Measurements from ENCODE around the gene PLSCR2.
"Not testable (repeated sequence)": the region's sequence is repeated elsewhere in the genome, so short reads cannot be mapped to it uniquely, and the experiment has no call there.

PLSCR2 gene

DNA sequence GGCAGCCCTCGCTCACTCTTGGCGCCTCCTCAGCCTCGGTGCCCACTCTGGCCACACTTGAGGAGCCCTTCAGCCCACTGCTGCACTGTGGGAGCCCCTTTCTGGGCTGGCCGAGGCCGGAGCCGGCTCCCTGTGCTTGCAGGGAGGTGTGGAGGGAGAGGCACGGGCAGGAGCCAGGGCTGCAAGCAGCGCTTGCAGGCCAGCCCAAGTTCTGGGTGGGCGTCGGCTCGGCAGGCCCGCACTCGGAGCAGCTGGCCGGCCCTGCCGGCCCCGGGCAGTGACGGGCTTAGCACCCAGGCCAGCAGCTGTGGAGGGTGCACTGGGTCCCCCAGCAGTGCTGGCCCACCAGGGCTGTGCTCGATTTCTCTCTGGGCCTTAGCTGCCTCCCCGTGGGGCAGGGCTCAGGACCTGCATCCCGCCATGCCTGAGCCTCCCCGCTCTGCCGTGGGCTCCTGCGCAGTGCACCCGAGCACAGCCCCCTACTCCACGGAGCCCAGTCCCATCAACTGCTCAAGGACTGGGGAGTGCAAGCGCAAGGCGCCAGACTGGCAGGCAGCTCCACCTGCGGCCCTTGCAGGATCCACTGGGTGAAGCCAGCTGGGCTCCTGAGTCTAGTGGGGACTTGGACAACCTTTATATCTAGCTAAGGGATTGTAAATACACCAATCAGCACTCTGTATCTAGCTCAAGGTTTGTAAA, 27.9 kb upstream of the PLSCR2 start:
- DNase-seq, H3K27ac Mint-ChIP-seq, H3K27me3 Mint-ChIP-seq, ATAC-seq: not testable (repeated sequence)
- peak overlapping the region in 1 of 2 donors; percentile 73 for H3K4me3 Mint-ChIP-seq
- peaks cover 4 to 22% of the 10 kb centered on the region in 2 donors for H3K9me3 Mint-ChIP-seq
- peaks cover 35% of the 10 kb centered on the region for H3K4me1 Mint-ChIP-seq

- Mint-ChIP-seq H3K4me1 (peaks cover 31% of the 10 kb centered on the region), H3K27me3 (peaks cover 6% of the 10 kb centered on the region), H3K27ac (no peak overlapping the region), H3K9me3 (peaks cover 8 to 27% of the 10 kb centered on the region in 2 donors), H3K4me3 (no peak overlapping the region)
- ATAC-seq (no peak), DNase-seq (no peak)
Observed at GRCh38 chr3:146496726-146497125, 27.4 kb upstream of the PLSCR2 start.

GRCh38 chr3:146496251-146496650, 26.9 kb upstream of the PLSCR2 start:
- ATAC-seq, result no peak
- H3K4me3 Mint-ChIP-seq, result no peak overlapping the region
- H3K9me3 Mint-ChIP-seq, result peaks cover 9 to 30% of the 10 kb centered on the region in 2 donors
- H3K27me3 Mint-ChIP-seq, result peaks cover 6% of the 10 kb centered on the region
- peaks cover 26% of the 10 kb centered on the region for H3K4me1 Mint-ChIP-seq
- no peak for DNase-seq
- no peak overlapping the region for H3K27ac Mint-ChIP-seq

GRCh38 chr3:146493761-146494160, 24.4 kb upstream of the PLSCR2 start:
- DNase-seq, result no peak
- ATAC-seq, result no peak
- Mint-ChIP-seq H3K27me3 (peaks cover 6% of the 10 kb centered on the region), H3K4me1 (peaks cover 26% of the 10 kb centered on the region), H3K4me3 (no peak overlapping the region), H3K27ac (no peak overlapping the region), H3K9me3 (peaks cover 29 to 40% of the 10 kb centered on the region in 2 donors)

- H3K4me3 Mint-ChIP-seq, result no peak overlapping the region
- peaks cover 22% of the 10 kb centered on the region for H3K4me1 Mint-ChIP-seq
- no peak for DNase-seq
- no peak for ATAC-seq
- H3K27ac Mint-ChIP-seq, result no peak overlapping the region
- H3K9me3 Mint-ChIP-seq, result peaks cover 29 to 40% of the 10 kb centered on the region in 2 donors
- H3K27me3 Mint-ChIP-seq, result peaks cover 6% of the 10 kb centered on the region
Observed at GRCh38 chr3:146493221-146493620, 23.9 kb upstream of the PLSCR2 start.

- Mint-ChIP-seq H3K27ac (no peak overlapping the region), H3K4me3 (no peak overlapping the region), H3K4me1 (peaks cover 4% of the 10 kb centered on the region), H3K9me3 (peaks cover 31 to 37% of the 10 kb centered on the region in 2 donors), H3K27me3 (peaks cover 7% of the 10 kb centered on the region)
- DNase-seq (no peak), ATAC-seq (no peak)
Observed at GRCh38 chr3:146491303-146491702, 21.9 kb upstream of the PLSCR2 start.

- no peaks in the 10 kb centered on the region for H3K4me1 Mint-ChIP-seq
- peaks cover 31 to 34% of the 10 kb centered on the region in 2 donors for H3K9me3 Mint-ChIP-seq
- H3K4me3 Mint-ChIP-seq, result no peak overlapping the region
- no peak overlapping the region for H3K27ac Mint-ChIP-seq
- ATAC-seq (no peak), DNase-seq (no peak)
- H3K27me3 Mint-ChIP-seq, result peaks cover 30% of the 10 kb centered on the region
Observed at GRCh38 chr3:146485297-146485696, 15.9 kb upstream of the PLSCR2 start.

DNA sequence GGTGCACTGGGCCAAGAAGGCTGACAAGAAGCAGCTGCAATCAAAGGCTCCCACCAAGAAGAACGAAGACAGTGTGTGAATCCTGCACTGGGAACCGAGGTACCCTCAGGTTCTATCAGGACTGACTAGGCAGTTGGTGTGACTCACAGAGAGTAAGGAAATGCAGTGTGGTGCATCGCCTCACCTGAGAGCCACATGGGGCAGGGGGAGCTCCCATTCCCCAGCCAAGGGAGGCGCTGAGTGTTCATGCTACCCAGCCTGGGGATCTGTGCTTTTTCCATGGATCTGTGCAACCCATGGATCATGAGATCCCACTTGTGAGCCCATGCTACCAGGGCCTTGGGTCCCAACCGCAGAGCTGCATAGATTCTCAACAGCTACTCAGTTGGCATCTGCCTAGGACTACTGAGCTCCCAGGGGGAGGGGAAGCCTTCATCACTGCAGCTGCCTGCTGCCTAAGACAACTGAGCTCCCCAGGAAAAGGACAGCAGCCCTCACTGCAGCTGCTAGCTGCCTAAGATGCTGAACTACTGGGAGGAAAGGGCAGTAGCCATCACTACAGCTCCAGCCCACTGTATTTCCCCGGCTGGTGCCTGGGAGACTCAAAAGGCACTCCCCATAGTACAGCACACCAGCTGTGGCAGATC, 6.9 kb upstream of the PLSCR2 start:
- no peaks in the 10 kb centered on the region for H3K4me1 Mint-ChIP-seq
- peaks cover 43% of the 10 kb centered on the region for H3K27me3 Mint-ChIP-seq
- no peak overlapping the region for H3K27ac Mint-ChIP-seq
- H3K9me3 Mint-ChIP-seq, result peaks cover 14 to 24% of the 10 kb centered on the region in 2 donors
- H3K4me3 Mint-ChIP-seq, result no peak overlapping the region
- DNase-seq, result no peak
- ATAC-seq, result no peak

DNA sequence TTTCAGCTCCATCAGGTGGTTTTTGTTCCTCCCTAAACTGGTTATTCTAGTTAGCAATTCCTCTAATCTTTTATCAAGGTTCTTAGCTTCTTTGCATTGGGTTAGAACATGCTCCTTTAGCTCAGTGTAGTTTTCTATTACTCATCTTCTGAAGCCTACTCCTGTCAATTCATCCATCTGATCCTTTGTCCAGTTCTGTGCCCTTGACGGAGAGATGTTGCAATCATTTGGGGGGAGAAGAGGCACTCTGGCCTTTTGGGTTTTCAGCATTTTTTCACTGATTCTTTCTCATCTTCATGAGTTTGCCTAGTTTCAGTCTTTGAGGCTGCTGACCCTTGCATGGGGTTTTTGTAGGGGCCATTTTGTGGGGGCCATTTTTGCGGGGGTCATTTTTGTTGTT, 5.6 kb upstream of the PLSCR2 start:
- peaks cover 10 to 19% of the 10 kb centered on the region in 2 donors for H3K9me3 Mint-ChIP-seq
- peaks cover 38% of the 10 kb centered on the region for H3K27me3 Mint-ChIP-seq
- not testable (repeated sequence) for H3K27ac Mint-ChIP-seq, H3K4me1 Mint-ChIP-seq, H3K4me3 Mint-ChIP-seq, ATAC-seq, DNase-seq

DNA sequence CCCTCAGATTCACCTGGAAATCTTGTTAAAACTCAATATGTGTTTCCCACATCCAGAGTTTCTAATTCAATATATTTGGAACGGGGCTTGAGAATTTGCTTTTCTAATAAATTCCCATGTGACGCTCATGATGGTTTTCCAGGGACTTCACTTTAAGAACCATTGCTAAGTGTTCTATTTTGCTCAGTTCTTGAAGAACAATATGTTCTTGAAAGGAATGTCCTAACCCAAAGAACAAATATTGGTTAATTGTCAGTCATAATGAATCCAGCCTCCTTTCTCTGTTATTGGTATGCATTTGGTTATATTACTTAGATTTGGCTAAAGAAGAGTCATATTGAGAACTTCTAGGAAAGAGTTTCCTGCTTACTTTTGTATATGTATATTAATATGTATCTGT, 4.4 kb upstream of the PLSCR2 start:
- DNase-seq, result no peak
- H3K9me3 Mint-ChIP-seq, result peaks cover 0 to 8% of the 10 kb centered on the region in 2 donors
- H3K4me1 Mint-ChIP-seq, result peaks cover 11% of the 10 kb centered on the region
- no peak for ATAC-seq
- no peak overlapping the region for H3K27ac Mint-ChIP-seq
- no peak overlapping the region for H3K4me3 Mint-ChIP-seq
- peaks cover 26% of the 10 kb centered on the region for H3K27me3 Mint-ChIP-seq

DNA sequence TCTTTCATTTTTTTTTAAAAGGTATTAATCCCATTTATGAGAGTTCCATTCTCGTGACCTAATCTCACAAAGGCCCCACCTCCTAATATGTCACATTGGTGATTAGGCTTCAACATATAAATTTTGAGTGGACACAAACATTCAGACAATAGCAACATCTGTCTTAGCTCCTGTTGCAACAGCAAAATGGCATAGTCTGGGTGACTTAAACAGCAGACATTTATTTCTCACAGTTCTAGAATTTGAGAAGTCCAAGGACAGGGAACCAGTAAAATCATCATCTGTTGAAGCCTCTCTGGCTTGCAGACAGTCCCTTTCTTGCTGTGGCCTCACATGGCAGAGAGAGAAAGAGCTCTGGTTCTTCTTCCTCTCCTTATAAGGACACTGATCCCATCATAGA, 3.2 kb upstream of the PLSCR2 start:
- Mint-ChIP-seq H3K4me3 (no peak overlapping the region), H3K27me3 (peaks cover 16% of the 10 kb centered on the region), H3K27ac (no peak overlapping the region), H3K9me3 (no peaks in the 10 kb centered on the region), H3K4me1 (peaks cover 11% of the 10 kb centered on the region)
- ATAC-seq (no peak), DNase-seq (no peak)

DNA sequence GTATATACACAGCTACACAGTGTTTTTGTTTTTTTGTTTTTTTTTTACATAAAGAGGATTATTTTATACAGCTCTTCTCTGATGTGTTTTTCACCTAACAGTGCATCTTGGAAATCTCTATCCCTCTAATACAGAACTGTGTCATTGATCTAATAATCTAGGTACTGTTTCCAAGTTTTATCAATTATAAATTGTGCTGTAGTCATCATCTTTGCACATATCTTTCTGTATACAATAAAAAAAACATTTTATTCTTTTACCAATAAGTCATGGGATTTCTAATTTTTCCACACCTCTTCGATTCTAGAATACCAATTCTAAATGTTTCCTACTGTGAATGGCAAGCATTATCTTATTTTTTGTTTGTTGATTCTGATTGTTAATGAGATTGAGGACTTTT, 1.7 kb upstream of the PLSCR2 start:
- no peak for ATAC-seq
- no peak for DNase-seq
- no peak overlapping the region for H3K27ac Mint-ChIP-seq
- H3K9me3 Mint-ChIP-seq, result no peaks in the 10 kb centered on the region
- H3K4me3 Mint-ChIP-seq, result no peak overlapping the region
- H3K27me3 Mint-ChIP-seq, result peaks cover 15% of the 10 kb centered on the region
- peaks cover 14% of the 10 kb centered on the region for H3K4me1 Mint-ChIP-seq

GRCh38 chr3:146470425-146470990, 1.1 kb upstream of the PLSCR2 start:
- ATAC-seq, result no peak
- Mint-ChIP-seq H3K4me3 (peak overlapping the region; percentile 77 to 87), H3K27ac (no peak overlapping the region), H3K9me3 (no peaks in the 10 kb centered on the region), H3K27me3 (peaks cover 15% of the 10 kb centered on the region), H3K4me1 (peaks cover 19% of the 10 kb centered on the region)
- DNase-seq, result no peak

- peaks cover 36% of the 10 kb centered on the region for H3K4me1 Mint-ChIP-seq
- H3K27ac Mint-ChIP-seq, result no peak overlapping the region
- H3K9me3 Mint-ChIP-seq, result peaks cover 0 to under 1% of the 10 kb centered on the region in 2 donors
- peaks cover under 1% of the 10 kb centered on the region for H3K27me3 Mint-ChIP-seq
- peak overlapping the region; percentile 77 to 87 for H3K4me3 Mint-ChIP-seq
- peak; percentile 2 for ATAC-seq
- no peak for DNase-seq
Observed at GRCh38 chr3:146468671-146469149, 651 bp downstream of the PLSCR2 start.

GRCh38 chr3:146468234-146468633, 1.1 kb downstream of the PLSCR2 start:
- no peak overlapping the region for H3K4me3 Mint-ChIP-seq
- no peaks in the 10 kb centered on the region for H3K27me3 Mint-ChIP-seq
- H3K4me1 Mint-ChIP-seq, result peaks cover 41% of the 10 kb centered on the region
- ATAC-seq (no peak), DNase-seq (no peak)
- peaks cover 0 to 5% of the 10 kb centered on the region in 2 donors for H3K9me3 Mint-ChIP-seq
- H3K27ac Mint-ChIP-seq, result no peak overlapping the region

- peaks cover 42% of the 10 kb centered on the region for H3K4me1 Mint-ChIP-seq
- H3K9me3 Mint-ChIP-seq, result peaks cover 0 to 5% of the 10 kb centered on the region in 2 donors
- peak overlapping the region in 1 of 2 donors; percentile 61 for H3K27ac Mint-ChIP-seq
- H3K27me3 Mint-ChIP-seq, result no peaks in the 10 kb centered on the region
- ATAC-seq (no peak), DNase-seq (no peak)
- H3K4me3 Mint-ChIP-seq, result no peak overlapping the region
Observed at GRCh38 chr3:146466604-146467003, 2.8 kb downstream of the PLSCR2 start.

Measured in stimulated activated naive CD8-positive, alpha-beta T cell treated with anti-CD3 and anti-CD28 coated beads, Interleukin-15, amount 100 ng/mL, for 72 hours (primary cell).